NCI-H774 (cell line): ENCODE measurements around the gene DYNC2I2.

ENCODE experiments used
- DNase-seq: peaks from one replicate; lab custom pipeline; 2025; lab: John Stamatoyannopoulos, UW

Gene DYNC2I2

DNA sequence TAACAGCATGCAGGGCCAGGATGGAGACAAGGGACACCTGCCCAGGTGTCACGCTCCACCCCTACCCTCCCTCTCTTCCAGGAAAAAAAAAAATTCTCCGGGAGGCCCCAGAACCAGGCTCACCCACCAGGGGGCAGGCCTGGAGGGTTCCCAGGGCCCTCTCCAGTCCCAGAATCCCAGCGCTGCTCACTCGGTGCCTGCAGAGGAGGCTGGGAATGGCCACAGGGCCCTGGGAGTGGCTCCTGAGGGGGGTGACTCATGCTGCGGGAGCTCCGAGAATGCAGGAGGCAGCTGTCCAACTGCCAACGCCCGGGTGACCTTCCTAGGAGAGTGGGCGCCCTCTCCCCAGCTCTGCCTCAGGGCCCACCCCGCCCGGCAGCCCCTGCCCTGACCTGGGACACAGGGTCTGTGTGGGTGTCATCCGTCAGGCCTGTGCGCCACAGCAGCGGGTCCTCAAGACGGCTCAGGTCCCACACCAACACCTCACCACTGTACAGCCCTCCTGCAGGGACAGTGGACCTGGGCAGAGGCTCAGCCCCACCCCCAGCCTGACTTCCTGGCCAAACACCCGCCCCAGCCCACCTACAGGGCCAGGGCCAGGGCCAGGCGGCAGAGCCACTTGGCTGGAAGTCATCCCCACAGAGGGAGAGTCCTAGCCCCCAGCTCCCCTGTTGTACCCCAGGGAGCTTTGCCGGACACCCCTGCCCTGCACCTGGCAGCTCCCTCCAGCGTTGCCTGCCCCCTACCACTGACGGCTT is 21.2 kb downstream of the DYNC2I2 start:
- peak; percentile 55 for DNase-seq

DNA sequence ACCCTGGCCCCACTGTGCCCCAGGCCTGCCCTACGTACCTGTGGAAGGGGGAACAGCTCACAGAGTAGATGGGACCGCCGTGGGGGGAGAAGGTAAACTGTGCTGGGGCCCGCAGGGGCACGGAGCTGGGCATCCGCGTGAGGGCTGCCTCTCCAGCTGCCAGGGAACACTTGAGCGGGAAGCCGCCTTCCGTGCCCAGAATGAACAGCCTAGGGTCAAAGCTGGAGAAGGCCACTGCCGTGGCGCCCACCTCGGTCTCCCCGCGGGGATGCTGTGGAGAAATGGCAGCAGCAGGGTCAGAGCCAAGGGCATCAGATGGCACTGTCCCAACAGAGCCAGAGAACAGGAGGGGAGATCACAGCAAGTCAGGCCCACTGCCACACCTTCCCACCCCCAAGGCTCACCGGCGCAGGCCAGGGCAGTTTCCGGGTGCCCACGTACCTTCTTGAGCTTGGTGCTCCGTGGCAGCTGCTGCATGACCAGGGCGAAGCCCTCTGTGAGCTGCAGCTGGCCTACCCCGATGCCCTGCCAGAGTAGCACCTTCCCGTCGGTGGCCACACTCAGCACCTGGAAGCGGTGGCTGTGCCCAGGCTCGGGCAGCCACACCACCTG is 21.9 kb downstream of the DYNC2I2 start:
- DNase-seq: no peak

DNA sequence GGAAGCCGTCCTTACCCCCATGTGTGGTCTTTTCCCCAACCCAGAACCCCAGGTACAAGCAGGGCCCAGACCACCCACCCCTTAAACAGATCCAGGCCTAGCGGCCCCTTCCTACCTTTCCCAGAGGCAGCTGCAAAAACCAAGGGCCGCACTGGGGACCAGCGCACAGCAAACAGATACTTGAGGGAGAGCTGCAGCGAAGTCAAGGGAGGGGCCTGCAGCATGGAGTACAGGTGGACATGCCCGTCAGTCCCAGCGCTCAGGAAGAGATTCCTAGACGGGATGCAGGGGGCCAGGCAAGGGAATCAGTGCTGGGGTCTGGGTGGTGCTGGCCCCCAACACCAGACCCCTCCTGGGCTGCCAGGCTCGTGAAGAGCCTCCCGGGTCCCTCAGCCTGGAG is 22.5 kb downstream of the DYNC2I2 start:
- DNase-seq: no peak

DNA sequence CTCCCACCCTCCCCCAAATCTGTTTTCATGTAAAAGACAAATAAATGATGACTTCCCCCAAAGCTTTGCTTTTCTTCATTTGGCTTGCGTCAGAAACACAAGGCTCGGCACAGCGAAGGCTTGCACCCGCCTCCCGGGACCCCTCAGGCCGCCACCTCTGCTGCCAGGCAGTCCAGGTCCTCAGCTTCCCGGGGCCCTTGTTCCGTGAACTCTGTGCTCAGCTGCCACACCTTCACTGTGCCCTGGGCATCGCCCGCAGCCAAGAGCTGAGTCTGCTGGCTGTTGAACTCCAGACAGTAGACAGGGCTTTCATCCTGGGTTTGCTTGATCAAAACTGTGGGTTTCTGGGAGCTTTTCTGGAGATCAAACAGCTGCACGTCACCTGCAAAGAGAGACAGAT is 23.0 kb downstream of the DYNC2I2 start:
- no peak for DNase-seq

DNA sequence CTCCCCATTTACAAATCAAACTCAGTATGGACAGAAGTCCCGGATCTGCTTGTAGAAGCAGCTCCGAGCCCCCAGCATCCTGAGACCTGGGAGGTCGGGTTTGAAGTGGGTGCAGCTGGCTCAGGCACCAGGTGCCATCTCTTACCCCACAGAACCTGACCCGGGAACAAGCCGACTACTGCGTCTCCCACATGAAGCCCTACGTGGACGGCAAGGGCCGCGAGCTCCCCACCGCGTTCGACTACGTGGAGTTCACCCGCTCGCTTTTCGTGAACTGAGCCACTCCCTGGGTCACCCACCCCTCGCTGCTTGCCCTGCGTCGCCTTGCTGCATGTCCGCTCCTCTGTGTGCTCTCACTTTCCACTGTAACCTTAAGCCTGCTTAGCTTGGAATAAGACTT is 23.6 kb downstream of the DYNC2I2 start:
- no peak for DNase-seq

DNA sequence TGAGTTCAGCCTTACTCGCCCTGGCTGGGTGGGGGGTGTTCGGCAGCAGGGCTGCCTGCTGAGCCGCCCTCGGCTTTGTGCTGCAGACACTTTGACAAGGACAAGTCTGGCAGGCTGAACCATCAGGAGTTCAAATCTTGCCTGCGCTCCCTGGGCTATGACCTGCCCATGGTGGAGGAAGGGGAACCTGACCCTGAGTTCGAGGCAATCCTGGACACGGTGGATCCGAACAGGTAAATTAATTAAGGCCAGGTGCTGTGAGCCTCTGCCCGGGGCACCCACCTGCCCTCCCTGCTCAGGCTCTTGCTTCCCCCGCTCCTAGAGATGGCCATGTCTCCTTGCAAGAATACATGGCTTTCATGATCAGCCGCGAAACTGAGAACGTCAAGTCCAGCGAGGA is 24.2 kb downstream of the DYNC2I2 start:
- no peak for DNase-seq

DNA sequence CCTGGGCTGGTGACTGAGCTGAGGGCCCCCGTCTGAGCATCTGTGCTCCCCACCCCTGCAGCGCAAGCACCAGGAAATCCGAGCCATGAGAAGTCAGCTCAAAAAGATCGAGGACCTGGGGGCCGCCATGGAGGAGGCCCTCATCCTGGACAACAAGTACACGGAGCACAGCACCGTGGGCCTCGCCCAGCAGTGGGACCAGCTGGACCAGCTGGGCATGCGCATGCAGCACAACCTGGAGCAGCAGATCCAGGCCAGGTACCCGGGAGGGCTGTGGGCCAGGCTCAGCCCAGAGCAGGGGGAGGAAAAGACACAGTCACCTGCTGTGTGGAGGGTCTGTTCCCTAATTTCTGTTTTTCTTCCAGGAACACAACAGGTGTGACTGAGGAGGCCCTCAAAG is 24.6 kb downstream of the DYNC2I2 start:
- DNase-seq: no peak

DNA sequence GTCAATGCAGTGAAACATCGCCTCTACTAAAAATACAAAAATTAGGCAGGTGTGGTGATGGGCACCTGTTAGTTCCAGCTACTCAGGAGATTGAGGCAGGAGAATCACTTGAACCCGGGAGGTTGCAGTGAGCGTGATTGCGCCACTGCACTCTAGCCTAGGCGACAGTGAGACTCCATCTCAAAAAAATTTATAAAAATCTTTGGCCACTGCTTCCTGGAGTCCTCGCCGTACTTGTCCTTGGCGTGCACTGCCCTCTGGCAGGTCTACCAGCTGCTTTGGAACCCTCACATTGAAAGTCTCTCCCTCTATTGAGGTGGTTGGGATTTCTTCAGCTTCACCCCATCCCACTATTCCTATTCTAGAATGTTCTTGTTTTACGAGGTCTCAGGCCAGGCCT is 25.0 kb downstream of the DYNC2I2 start:
- no peak for DNase-seq

DNA sequence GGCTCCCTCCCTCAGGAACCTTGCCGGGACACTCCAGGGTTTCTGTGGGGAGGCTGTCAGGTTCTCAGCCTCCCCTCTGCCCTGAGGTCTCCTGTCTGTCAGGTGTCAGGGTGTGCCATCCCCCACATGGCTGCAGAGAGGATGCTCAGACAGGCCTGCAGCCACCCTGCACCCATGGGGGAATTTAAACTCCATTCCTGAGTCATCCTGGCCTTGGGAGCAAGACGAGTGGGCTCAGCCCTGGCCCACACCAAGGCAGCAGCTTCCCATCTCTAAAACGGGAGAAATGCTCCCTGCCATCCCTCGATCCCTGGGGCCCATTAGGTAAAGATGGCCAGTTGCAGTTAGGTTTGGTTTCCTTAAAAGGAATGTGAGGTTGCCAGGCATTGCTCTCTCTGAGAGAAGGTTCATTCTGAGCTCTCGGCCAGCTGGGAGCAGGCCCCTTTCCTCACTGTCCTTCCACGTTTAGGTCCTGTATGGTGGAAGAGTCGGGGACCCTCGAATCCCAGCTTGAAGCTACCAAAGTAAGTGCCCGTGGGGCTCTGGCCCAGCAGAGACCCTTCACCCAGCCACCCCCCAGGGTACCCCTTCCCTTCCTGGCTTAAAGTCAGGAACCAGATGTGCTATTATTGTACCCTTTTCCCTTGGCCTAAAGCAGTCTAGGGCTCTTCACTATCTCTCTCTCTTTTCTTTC is 26.6 kb downstream of the DYNC2I2 start:
- DNase-seq: no peak

DNA sequence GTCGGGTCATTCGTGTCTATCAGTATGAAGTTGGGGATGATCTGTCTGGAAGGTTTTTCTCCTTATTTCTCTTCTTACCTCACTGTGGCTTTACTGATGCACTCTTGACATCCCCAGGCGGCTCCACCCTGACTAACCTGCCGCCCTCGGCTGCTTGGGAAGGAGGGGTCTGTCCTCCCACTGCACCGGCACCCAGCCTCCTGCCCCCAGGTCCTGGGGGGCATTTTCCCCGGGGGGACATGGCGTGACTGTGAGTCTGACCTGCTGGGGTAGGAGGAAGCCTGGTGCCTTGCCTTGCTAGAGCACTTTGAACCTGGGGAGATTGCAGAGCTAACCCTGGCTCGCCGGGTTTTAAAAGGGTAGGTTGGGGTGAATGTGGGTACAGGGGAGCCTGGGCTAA is 27.5 kb downstream of the DYNC2I2 start:
- no peak for DNase-seq

DNA sequence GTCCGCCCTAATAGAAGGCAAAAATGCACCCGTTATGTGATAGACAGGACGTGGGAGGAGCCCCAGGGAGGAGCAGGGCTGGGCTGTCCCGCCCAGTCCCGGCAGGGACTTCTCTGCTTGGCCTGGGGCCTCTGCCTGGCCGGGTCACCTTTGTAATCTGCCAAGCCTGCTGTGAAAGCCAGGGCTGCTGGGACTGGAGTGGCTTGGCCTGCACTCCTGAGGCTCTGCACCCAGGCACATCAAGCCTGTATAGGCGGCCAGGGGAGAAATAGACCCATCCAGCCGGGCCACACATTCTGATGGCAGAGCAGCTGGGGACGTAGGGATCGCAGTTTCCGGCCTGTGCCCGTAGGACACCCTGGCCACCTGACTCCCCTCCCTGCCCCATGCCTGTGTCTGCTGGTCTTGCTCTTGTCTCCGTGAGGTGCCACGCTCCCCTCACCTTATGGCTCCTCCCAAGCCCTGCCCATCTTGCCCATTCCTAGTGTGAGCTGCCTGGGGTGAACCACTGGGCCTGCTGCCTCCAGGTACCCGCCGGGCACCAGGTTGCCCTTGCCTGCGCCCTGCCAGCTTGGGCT is 28.1 kb downstream of the DYNC2I2 start:
- no peak for DNase-seq

DNA sequence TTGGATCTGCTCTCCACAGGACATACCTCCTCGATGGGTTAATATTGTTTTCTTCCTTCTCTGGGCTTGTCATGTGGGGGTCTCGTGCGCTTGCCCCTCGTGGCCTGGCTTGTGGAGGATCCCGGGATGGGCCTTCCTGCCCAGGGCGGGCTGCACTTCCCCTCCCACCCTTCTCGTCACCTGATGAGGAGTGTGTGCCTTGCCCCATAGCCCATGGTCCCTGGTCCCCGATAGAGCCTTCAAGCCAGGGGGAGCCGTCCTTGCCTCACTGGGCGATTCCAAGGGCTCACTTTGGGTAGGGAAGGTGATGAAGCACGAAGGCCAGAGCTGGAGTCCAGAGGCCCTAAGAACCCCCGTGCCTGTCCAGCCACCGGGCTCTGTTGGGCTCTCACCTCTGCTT is 28.7 kb downstream of the DYNC2I2 start:
- no peak for DNase-seq

DNA sequence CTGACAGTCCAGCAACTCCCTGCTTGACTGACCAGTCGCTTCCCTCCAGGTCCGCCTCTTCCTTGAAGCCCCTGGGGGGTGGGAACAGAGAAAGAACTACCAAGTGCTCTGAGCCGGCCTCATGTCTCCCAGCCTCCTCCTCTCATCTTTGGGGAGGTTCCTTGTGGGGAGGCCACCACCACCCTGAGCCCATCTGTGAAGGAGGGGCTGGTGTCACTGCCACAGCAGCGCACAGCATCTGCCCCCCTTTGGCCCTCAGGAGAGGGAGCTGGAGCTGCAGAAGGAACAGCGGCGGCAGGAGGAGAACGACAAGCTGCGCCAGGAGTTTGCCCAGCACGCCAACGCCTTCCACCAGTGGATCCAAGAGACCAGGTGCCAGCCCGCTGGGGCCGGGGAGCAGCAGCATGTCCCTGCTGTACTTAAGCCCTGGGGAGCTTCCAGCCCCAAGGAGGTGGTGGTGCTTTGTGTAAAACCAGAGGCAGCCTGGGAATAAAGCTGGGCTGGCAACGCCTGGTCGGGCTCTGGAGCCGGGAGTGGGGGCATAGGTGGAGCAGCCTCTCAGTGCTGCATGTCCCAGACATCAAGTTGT is 29.4 kb downstream of the DYNC2I2 start:
- no peak for DNase-seq

DNA sequence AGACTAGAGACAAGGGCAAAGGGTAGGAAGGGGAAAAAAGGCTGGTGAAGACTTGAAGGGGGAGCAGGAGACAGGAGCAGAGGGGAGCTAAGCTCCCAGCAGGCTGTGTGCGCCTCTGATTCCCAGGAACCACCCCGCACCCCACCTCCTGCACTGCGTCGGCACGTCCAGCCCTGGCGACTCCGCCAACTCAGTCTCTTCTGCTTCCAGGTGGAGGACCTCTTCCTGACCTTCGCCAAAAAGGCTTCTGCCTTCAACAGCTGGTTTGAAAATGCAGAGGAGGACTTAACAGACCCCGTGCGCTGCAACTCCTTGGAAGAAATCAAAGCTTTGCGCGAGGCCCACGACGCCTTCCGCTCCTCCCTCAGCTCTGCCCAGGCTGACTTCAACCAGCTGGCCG is 30.5 kb downstream of the DYNC2I2 start:
- DNase-seq: no peak

DNA sequence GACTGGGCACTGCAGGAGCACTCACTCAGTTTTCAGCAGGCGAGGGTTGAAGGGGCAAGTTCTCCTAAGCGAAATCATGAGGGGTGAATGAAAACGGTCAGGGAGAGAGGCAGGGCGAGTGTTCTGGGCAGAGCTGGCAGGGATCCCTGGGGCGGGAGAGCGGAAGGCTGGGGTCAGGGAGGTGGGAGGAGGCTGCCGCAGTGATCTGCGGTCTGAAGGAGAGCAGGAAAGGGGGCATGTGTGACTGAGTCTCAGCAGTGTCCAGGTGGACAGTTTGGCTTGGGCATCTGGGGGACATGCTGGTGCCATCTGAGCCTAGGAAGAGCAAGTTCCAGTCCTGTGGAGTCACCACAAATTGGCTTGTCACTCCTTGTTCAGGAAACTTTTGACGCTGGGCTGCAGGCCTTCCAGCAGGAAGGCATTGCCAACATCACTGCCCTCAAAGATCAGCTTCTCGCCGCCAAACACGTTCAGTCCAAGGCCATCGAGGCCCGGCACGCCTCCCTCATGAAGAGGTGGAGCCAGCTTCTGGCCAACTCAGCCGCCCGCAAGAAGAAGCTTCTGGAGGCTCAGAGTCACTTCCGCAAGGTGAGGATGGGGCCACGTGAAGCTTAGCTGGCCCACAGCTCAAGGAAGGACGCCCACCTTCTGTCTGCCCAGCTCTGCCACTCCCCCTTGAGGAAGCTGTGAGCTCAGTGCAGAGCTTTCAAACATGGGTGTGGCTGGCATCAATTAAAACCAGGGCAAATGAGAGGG is 31.1 kb downstream of the DYNC2I2 start:
- DNase-seq: no peak

DNA sequence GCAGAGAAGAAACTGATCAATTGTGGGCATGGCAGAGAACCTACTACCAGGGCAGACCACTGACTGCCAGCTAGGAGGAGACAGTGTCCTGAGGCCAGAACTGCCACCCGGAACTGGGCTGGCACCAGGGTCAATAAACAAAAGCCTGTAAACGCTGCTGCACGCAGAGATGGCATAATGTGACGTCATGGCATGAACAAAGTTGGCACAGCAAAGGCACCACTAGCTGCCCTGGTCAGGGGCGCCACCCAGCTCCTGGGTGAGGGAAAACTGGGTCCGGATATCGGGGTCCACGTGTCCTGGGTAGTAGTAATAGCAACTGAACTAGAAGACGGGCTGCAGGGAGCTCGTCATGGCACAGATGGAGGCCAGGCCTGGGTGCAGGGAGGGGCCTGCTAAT is 32.1 kb downstream of the DYNC2I2 start:
- DNase-seq: no peak

DNA sequence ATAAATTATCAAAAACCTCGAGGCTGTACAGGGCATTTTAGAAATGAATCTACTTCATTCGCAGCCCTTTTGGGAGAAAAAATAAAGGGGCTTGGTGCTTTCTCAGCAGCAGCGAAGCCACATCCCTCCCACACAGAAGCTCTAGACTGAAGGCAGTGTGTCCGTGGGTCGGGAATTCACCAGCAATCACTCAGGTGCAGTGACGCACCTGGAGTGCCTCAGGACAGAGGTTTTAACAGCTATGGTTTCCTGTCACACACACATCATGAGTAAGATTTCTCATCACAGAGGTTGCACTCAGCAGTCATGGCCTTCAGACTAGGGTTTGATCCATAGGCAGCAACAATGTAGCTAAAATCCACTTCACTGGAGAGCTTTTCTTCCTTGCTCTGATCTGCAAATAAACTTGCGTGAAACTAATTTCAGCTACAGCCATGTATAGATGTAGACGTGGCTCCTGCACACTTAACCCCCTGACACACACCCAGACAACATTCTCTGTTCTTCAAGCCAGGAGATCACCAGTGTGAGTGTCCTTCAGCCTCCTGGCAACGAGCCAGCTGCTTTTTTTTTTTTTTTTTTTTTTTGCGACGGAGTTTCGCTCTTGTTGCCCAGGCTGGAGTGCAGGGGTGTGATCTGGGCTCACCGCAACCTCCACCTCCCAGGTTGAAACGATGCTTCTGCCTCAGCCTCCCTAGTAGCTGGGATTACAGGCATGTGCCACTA is 34.8 kb downstream of the DYNC2I2 start:
- no peak for DNase-seq

DNA sequence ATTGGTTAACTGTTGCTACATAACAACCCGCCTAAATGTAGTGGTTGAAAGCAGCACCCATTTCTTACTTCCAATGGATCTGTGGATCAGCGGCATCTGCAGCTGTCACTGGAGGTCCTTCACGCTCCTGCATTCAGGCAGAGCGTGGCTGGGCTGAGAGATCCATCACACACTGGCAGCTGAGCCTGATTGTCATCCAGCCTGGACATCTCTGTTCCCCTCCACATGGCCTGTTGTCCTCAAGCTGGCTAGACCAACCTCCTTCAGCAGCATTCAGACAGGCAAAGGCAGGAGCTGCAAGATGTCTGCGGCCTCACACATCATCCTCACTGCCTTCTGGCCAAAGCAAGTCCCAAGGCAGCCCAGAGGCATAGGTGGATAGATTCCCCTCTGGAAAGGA is 36.9 kb downstream of the DYNC2I2 start:
- DNase-seq: no peak

DNA sequence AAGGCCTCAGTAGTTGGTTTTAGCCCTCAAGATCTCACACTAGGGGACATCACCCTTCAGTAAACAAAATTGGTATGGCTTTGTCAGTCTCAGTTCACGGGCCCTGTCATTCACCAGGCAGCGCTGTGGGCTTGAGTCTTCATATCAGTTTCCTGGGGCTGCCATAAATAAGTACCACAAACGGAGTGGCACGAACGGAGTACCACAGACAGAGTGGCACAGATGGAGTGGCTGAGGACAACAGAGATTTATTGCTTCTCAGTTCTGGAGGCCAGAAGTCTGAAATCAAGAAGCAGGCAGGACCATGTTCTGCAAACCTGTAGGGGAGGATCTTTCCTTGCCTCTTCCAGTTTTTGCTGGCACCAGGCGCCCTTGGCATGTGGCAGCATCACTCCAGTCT is 37.5 kb downstream of the DYNC2I2 start:
- DNase-seq: no peak

DNA sequence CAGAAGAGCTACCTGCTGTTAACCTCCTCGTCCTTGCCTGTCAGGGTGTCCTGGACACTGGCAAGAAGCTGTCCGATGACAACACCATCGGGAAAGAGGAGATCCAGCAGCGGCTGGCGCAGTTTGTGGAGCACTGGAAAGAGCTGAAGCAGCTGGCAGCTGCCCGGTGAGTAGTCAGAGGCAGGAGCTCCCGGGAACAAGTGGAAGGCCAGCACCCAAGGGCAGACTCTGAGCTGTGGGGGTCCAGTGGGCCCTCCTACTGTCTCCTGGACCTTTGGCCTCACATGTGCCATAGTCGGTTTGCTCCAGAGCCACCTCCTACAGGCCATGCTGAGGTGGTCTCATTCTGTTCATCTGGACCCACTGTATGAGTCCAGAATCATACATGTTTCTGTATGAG is 38.7 kb downstream of the DYNC2I2 start:
- DNase-seq: no peak

DNA sequence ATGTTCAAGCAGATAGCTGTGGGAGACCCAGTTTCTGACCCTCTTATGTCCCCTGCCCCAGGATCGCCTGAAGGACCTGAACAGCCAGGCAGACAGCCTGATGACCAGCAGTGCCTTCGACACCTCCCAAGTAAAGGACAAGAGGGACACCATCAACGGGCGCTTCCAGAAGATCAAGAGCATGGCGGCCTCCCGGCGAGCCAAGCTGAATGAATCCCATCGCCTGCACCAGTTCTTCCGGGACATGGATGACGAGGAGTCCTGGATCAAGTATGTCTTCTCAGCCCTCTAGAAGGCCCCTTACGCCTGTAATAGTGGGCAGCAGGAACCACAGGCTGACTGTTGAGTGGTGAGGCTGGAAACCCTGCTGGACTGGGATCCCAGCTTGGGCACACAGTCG is 41.1 kb downstream of the DYNC2I2 start:
- DNase-seq: no peak
